ENCODE results near the gene NRTN. TPM values are rescaled to one million over a fixed set of nuclear protein-coding genes. Genes with fewer than 3 reads are reported as not detected.

The NRTN gene
- total RNA-seq, 1 experiment from 2014 or later: 4.6 TPM

- no peak overlapping the region for H2BK5ac ChIP-seq (ENCODE audit: insufficient read length, low read length)
- Mint-ChIP-seq H3K4me3 (no peak overlapping the region), H3K4me1 (peaks cover 4 to 7% of the 10 kb centered on the region in 2 experiments; a peak in 3 of 4 replicates), H3K9me3 (no peaks in the 10 kb centered on the region), H3K27me3 (ENCODE audit: low read depth) (peaks cover 32% of the 10 kb centered on the region), H3K36me3 (ENCODE audit: insufficient read depth in 1 of 3, low read depth in 3 of 3) (no peaks in the 10 kb centered on the region), H3K27ac (no peak overlapping the region)
- H2AFZ ChIP-seq (ENCODE audit: low read length): no peak overlapping the region
- H3K4me1 ChIP-seq (ENCODE audit: insufficient read depth, low read length): no peaks in the 10 kb centered on the region; the same call in 1 of the 2 replicates
- no peaks in the 10 kb centered on the region for H3K23me2 ChIP-seq (ENCODE audit: insufficient read length, low read depth, low read length, poor library complexity, severe bottlenecking)
- no peak overlapping the region for H2BK120ac ChIP-seq (ENCODE audit: low read depth, low read length, poor library complexity, severe bottlenecking)
- no peaks in the 10 kb centered on the region for H3K9me3 ChIP-seq (ENCODE audit: control insufficient read depth, low read depth, low read length)
- H2BK15ac ChIP-seq (ENCODE audit: low read depth, low read length): no peak overlapping the region
- no peaks in the 10 kb centered on the region for H3K79me1 ChIP-seq (ENCODE audit: insufficient read depth, low read depth, low read length, poor library complexity, severe bottlenecking)
- 80% methylated on average over 1 of the region's 18 CpGs for WGBS (ENCODE audit: extremely low coverage, insufficient read length, low lambda C conversion rate)
- H4K91ac ChIP-seq (ENCODE audit: insufficient read length, low read depth, low read length): no peak overlapping the region
- H3K23ac ChIP-seq (ENCODE audit: insufficient read length, low read depth, low read length): no peak overlapping the region
- H3K27ac ChIP-seq (ENCODE audit: insufficient read length, low read depth, low read length): no peak overlapping the region
- H4K8ac ChIP-seq (replicated peaks; ENCODE audit: insufficient read length, low read depth, low read length): no peak overlapping the region
- H3K14ac ChIP-seq (ENCODE audit: insufficient read depth, low read length): no peak overlapping the region
- H3K27me3 ChIP-seq (ENCODE audit: insufficient read depth, low read length): no peaks in the 10 kb centered on the region
- no peak overlapping the region for H2BK20ac ChIP-seq (ENCODE audit: low read depth, low read length, poor library complexity, severe bottlenecking)
- TF ChIP-seq, protein P1, sequence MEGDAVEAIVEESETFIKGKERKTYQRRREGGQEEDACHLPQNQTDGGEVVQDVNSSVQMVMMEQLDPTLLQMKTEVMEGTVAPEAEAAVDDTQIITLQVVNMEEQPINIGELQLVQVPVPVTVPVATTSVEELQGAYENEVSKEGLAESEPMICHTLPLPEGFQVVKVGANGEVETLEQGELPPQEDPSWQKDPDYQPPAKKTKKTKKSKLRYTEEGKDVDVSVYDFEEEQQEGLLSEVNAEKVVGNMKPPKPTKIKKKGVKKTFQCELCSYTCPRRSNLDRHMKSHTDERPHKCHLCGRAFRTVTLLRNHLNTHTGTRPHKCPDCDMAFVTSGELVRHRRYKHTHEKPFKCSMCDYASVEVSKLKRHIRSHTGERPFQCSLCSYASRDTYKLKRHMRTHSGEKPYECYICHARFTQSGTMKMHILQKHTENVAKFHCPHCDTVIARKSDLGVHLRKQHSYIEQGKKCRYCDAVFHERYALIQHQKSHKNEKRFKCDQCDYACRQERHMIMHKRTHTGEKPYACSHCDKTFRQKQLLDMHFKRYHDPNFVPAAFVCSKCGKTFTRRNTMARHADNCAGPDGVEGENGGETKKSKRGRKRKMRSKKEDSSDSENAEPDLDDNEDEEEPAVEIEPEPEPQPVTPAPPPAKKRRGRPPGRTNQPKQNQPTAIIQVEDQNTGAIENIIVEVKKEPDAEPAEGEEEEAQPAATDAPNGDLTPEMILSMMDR (conservative IDR thresholded peaks at IDR 0.05): no peak
- no peaks in the 10 kb centered on the region for H3K79me2 ChIP-seq (ENCODE audit: insufficient read depth, low read length)
- H3K56ac ChIP-seq (ENCODE audit: insufficient read length, low read depth, low read length): no peak overlapping the region
- DNase-seq: no peak
- H4K20me1 ChIP-seq (ENCODE audit: control insufficient read depth, insufficient read depth, insufficient read length): no peaks in the 10 kb centered on the region
- no peak overlapping the region for H2AK5ac ChIP-seq (ENCODE audit: insufficient read length, low read length)
- no peak overlapping the region for H3K4ac ChIP-seq (ENCODE audit: low read depth, low read length)
- H4K5ac ChIP-seq (ENCODE audit: insufficient read length, low read depth, low read length): no peak overlapping the region
- no peak overlapping the region for H3K9ac ChIP-seq (ENCODE audit: extremely low read depth, insufficient read length, low read length)
- H3K18ac ChIP-seq (ENCODE audit: insufficient read length, low read depth, low read length): no peak overlapping the region
- H2BK12ac ChIP-seq (ENCODE audit: insufficient read length, low read depth, low read length): no peak overlapping the region
- no peak overlapping the region for H3K4me2 ChIP-seq (ENCODE audit: insufficient read depth, insufficient read length, low read length)
- H3T11ph ChIP-seq (ENCODE audit: low read length): no peak overlapping the region
Observed at GRCh38 chr19:5857203-5858081, 52.6 kb downstream of the NRTN start.

Data from H9 (cell line).